HCT116 (cell line): Measurements from ENCODE around the gene C2orf81. TPM values are rescaled to one million over a fixed set of nuclear protein-coding genes. Genes with fewer than 3 reads are reported as not detected.

Source experiments
- ATAC-seq: fragments of 200-7000 bp; cut with Tn5 transposase; 2 replicates; pipeline ENCODE4 v1.9.1; 2020; ENCODE audit warnings: mild to moderate bottlenecking, moderate library complexity
- BruUV-seq: library from RNA; stranded (reverse); fragments of 400-500 nt; replicated peaks from 2 replicates; lab custom pipeline; 2021; lab: Mats Ljungman, UMichigan
- CTCF ChIA-PET: fragments of 300-600 bp; sonication (Branson Sonifier 250); formaldehyde crosslinking; loops from one replicate; lab custom pipeline; 2021; ENCODE audit warnings: antibody characterized with exemption; lab: Charles Lee
- POLR2A ChIA-PET: fragments of 300-600, 350-600 bp; sonication (Branson Sonifier 250); formaldehyde crosslinking; loops from one replicate; lab custom pipeline; 2021; ENCODE audit warnings: antibody characterized with exemption; lab: Charles Lee
- RAD21 ChIA-PET, 2 experiments: fragments of 300-600 bp; sonication (Branson Sonifier 250); formaldehyde crosslinking; loops; one replicate each; lab custom pipeline; 2023; ENCODE audit warnings: low total read pairs in 2 of 2; ENCODE audit not compliant: uncharacterized antibody in 2 of 2, unreplicated experiment in 2 of 2, low non-redundant PET in 1 of 2; lab: Charles Lee
- DNase-seq: peaks from one replicate; pipeline ENCODE4 v3.0.0-alpha.2; 2010; ENCODE audit warnings: low read depth, low spot score
- H2AFZ ChIP-seq: fragments of 200-600 bp; shearing (Covaris generic), sonication (generic); 2 replicates; pipeline ENCODE4 v1.6.1; 2017; ENCODE audit warnings: low read depth, mixed run types, mixed read lengths, antibody characterized with exemption, low read length; ENCODE audit not compliant: poor library complexity, severe bottlenecking
- H3K27ac ChIP-seq: 2 replicates; pipeline ENCODE4 v1.5.1; 2012; ENCODE audit warnings: low read depth, low read length
- H3K27me3 ChIP-seq: fragments of 200-600 bp; sonication (generic); 2 replicates; pipeline ENCODE4 v1.6.1; 2016; ENCODE audit warnings: mixed run types, low read length, mixed read lengths; ENCODE audit not compliant: insufficient read depth
- H3K36me3 ChIP-seq, 2 experiments: fragments of 200-500 bp in 1 of 2; fragments of 200-600 bp in 1 of 2; sonication (Bioruptor generic) in 1 of 2; sonication (generic) in 1 of 2; 2 replicates each; pipeline versions ENCODE4 v1.5.1 to v1.6.1; 2014 to 2016; ENCODE audit warnings: low read length in 2 of 2, inconsistent platforms in 1 of 2, mixed read lengths in 1 of 2, mixed run types in 1 of 2; ENCODE audit not compliant: insufficient read depth in 2 of 2, control insufficient read depth in 1 of 2
- H3K4me1 ChIP-seq, 2 experiments: fragments of 200-600 bp in 1 of 2; sonication (generic) in 1 of 2; 2 replicates each; pipeline versions ENCODE4 v1.5.1 to v1.6.1; 2012 to 2017; ENCODE audit warnings: low read length in 2 of 2, inconsistent platforms in 1 of 2, mild to moderate bottlenecking in 1 of 2, mixed read lengths in 1 of 2, mixed run types in 1 of 2, moderate library complexity in 1 of 2; ENCODE audit not compliant: insufficient read depth in 2 of 2, control insufficient read depth in 1 of 2
- H3K4me2 ChIP-seq: fragments of 200-600 bp; sonication (generic); 2 replicates; pipeline ENCODE4 v1.6.1; 2017; ENCODE audit warnings: mixed run types, low read length, mixed read lengths
- H3K4me3 ChIP-seq, 2 experiments: fragments of 200-600 bp in 1 of 2; sonication (generic) in 1 of 2; replicated peaks in 1 of 2; 2 replicates each; pipeline ENCODE4 v1.5.1; 2011 to 2016; ENCODE audit warnings: low read length in 2 of 2, control low read depth in 1 of 2, low read depth in 1 of 2, mild to moderate bottlenecking in 1 of 2, mixed read lengths in 1 of 2, mixed run types in 1 of 2
- H3K79me2 ChIP-seq: fragments of 200-600 bp; sonication (generic); 2 replicates; pipeline ENCODE4 v1.6.1; 2017; ENCODE audit warnings: mild to moderate bottlenecking, mixed run types, low read length, moderate library complexity, mixed read lengths; ENCODE audit not compliant: insufficient read depth
- H3K9ac ChIP-seq: fragments of 200-600 bp; sonication (generic); 2 replicates; pipeline ENCODE4 v1.6.1; 2016; ENCODE audit warnings: low read length, mixed read lengths
- H3K9me2 ChIP-seq: fragments of 200-600 bp; sonication (generic), shearing (Covaris generic); 2 replicates; pipeline ENCODE4 v1.6.1; 2017; ENCODE audit warnings: mixed run types, mild to moderate bottlenecking, moderate library complexity; ENCODE audit not compliant: insufficient read depth
- H3K9me3 ChIP-seq, 2 experiments: fragments of 200-500 bp in 1 of 2; fragments of 200-600 bp in 1 of 2; sonication (Bioruptor generic) in 1 of 2; sonication (generic) in 1 of 2; 2 replicates each; pipeline ENCODE4 v1.6.1; 2014 to 2017; ENCODE audit warnings: low read length in 2 of 2, mixed read lengths in 2 of 2, inconsistent platforms in 1 of 2, low read depth in 1 of 2, mild to moderate bottlenecking in 1 of 2, mixed run types in 1 of 2, moderate library complexity in 1 of 2; ENCODE audit not compliant: control insufficient read depth in 1 of 2, insufficient read depth in 1 of 2
- H4K20me1 ChIP-seq: fragments of 200-600 bp; sonication (generic), shearing (Covaris generic); 2 replicates; pipeline ENCODE4 v1.6.1; 2017; ENCODE audit warnings: mixed run types, mild to moderate bottlenecking, moderate library complexity; ENCODE audit not compliant: insufficient read depth
- CBX3 ChIP-seq: IDR thresholded peaks from 2 replicates; pipeline ENCODE4 v1.6.1; 2012; ENCODE audit warnings: low read depth
- CEBPB ChIP-seq: IDR thresholded peaks from 2 replicates; pipeline ENCODE4 v1.6.1; 2012; ENCODE audit warnings: low read depth
- CTCF ChIP-seq, 3 experiments: fragments of 200-600 bp in 1 of 3; sonication (generic) in 1 of 3; IDR thresholded peaks in 2 of 3; conservative IDR thresholded peaks in 1 of 3; 2 replicates each; pipeline ENCODE4 v1.5.1; 2012 to 2017; ENCODE audit warnings: low read depth in 2 of 3, low read length in 2 of 3, antibody characterized with exemption in 1 of 3, borderline replicate concordance in 1 of 3, control low read depth in 1 of 3, mild to moderate bottlenecking in 1 of 3, mixed read lengths in 1 of 3, mixed run types in 1 of 3, moderate library complexity in 1 of 3; ENCODE audit not compliant: insufficient read depth in 1 of 3
- EGR1 ChIP-seq: IDR thresholded peaks from 2 replicates; pipeline ENCODE4 v1.6.1; 2012; ENCODE audit warnings: low read depth
- ELF1 ChIP-seq: IDR thresholded peaks from 2 replicates; pipeline ENCODE4 v1.6.1; 2012; ENCODE audit warnings: low read depth, borderline replicate concordance
- EZH2 ChIP-seq: fragments of 200-600 bp; sonication (generic); IDR thresholded peaks from 2 replicates; pipeline ENCODE4 v1.6.1; 2017; ENCODE audit warnings: antibody characterized with exemption, mixed run types
- EZH2phosphoT487 ChIP-seq: fragments of 200-600 bp; IDR thresholded peaks from 2 replicates; pipeline ENCODE4 v1.6.1; 2018; ENCODE audit warnings: antibody characterized with exemption, borderline replicate concordance
- FOSL1 ChIP-seq: IDR thresholded peaks from 2 replicates; pipeline ENCODE4 v1.6.1; 2012; ENCODE audit warnings: low read depth
- MAX ChIP-seq: IDR thresholded peaks from 2 replicates; pipeline ENCODE4 v1.6.1; 2012
- POLR2AphosphoS5 ChIP-seq: IDR thresholded peaks from 2 replicates; pipeline ENCODE4 v1.6.1; 2011; ENCODE audit warnings: mild to moderate bottlenecking, low read depth, low read length, moderate library complexity
- RAD21 ChIP-seq: IDR thresholded peaks from 2 replicates; pipeline ENCODE4 v1.6.1; 2012; ENCODE audit warnings: low read depth, mild to moderate bottlenecking
- SIN3A ChIP-seq: IDR thresholded peaks from 2 replicates; pipeline ENCODE4 v1.6.1; 2012; ENCODE audit warnings: low read depth
- SP1 ChIP-seq: IDR thresholded peaks from 2 replicates; pipeline ENCODE4 v1.6.1; 2012; ENCODE audit warnings: low read depth
- SRF ChIP-seq: IDR thresholded peaks from 2 replicates; pipeline ENCODE4 v1.6.1; 2012; ENCODE audit warnings: low read depth
- TCF7L2 ChIP-seq: IDR thresholded peaks from 2 replicates; pipeline ENCODE4 v1.7.0; 2011; ENCODE audit warnings: borderline replicate concordance, inconsistent platforms; ENCODE audit not compliant: insufficient read depth, insufficient read length; ENCODE audit errors: extremely low read depth
- YY1 ChIP-seq: IDR thresholded peaks from 2 replicates; pipeline ENCODE4 v1.6.1; 2011; ENCODE audit warnings: low read length, low read depth, moderate library complexity, mild to moderate bottlenecking; ENCODE audit not compliant: insufficient replicate concordance; ENCODE audit errors: extremely low read depth
- ZNF274 ChIP-seq: fragments of 200-500 bp; sonication (Bioruptor generic); IDR thresholded peaks from 2 replicates; pipeline ENCODE4 v1.6.1; 2014; ENCODE audit warnings: mild to moderate bottlenecking, low read depth, low read length, inconsistent platforms
- intact Hi-C: fragments of 100-400 bp; cut with micrococcal nuclease; formaldehyde crosslinking; loops from 2 replicates; pipeline ENCODE4 v1.10.0; 2022
- total RNA-seq: library from RNA; stranded (reverse); gene quantifications from one replicate; pipeline ENCODE4 v1.2.1, GENCODE V29; 2021; ENCODE audit not compliant: unreplicated experiment
- TF ChIP-seq, protein P1 (sequence below): IDR thresholded peaks from 2 replicates; pipeline ENCODE4 v1.6.1; 2012
- TF ChIP-seq, protein P2 (sequence below): IDR thresholded peaks from 2 replicates; pipeline ENCODE4 v1.6.1; 2012; ENCODE audit warnings: low read depth
- TF ChIP-seq, protein P3 (sequence below): IDR thresholded peaks from 2 replicates; pipeline ENCODE4 v1.6.1; 2011; ENCODE audit warnings: mild to moderate bottlenecking, low read length, moderate library complexity; ENCODE audit not compliant: insufficient replicate concordance; ENCODE audit errors: extremely low read depth

The C2orf81 gene
- total RNA-seq, 1 experiment from 2014 or later, result 6.5 TPM

DNA sequence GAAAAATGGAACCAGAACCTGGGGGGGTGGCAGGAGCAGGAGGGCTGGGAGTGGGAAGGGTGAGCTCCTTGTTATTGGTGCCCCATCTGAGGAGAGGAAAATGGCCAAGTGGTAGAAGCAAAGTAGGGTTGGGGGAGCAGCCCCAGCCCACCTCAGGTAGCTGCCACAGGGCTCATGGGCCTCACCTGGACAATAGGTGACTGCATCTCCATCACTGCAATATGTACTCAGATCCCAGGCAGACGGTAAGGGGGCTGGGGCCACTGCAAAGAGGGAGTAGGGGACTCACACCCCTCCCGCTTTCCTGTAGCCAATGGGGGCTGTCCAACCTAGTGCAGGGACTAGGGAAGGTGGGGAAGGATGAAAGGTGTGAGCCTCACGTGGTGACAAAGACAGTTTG is 4.2 kb downstream of the C2orf81 start:
- no peaks in the 10 kb centered on the region for H3K27me3 ChIP-seq

More for the DNA sequence above, 4.2 kb downstream of the C2orf81 start:
- Histone ChIP-seq H3K4me2 (no peak overlapping the region), H3K79me2 (no peaks in the 10 kb centered on the region), H3K4me3 (no peak overlapping the region), H3K9me3 (no peaks in the 10 kb centered on the region), H4K20me1 (no peaks in the 10 kb centered on the region), H3K36me3 (no peaks in the 10 kb centered on the region), H3K27ac (no peak overlapping the region), H3K9ac (no peak overlapping the region), H3K9me2 (no peaks in the 10 kb centered on the region), H3K4me1 (peaks cover 0 to 18% of the 10 kb centered on the region in 2 experiments; a peak in 2 of 4 replicates)
- POLR2A ChIA-PET, result no interaction called here
- intact Hi-C loops, result no loop called here
- DNase-seq, result no peak
- BruUV-seq, result no TSS peak
- TF ChIP-seq MAX, result no peak
- no peak for TF ChIP-seq TCF7L2
- no peak for TF ChIP-seq SRF
- TF ChIP-seq, protein P1, sequence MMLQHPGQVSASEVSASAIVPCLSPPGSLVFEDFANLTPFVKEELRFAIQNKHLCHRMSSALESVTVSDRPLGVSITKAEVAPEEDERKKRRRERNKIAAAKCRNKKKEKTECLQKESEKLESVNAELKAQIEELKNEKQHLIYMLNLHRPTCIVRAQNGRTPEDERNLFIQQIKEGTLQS, result no peak
- TF ChIP-seq SP1, result no peak
- no peak for TF ChIP-seq FOSL1
- no peak for TF ChIP-seq CBX3
- TF ChIP-seq CEBPB, result no peak
- no peak for TF ChIP-seq CTCF (IDR thresholded peaks at IDR 0.05 in 2 of 3, conservative IDR thresholded peaks at IDR 0.05 in 1 of 3; ENCODE audit: borderline replicate concordance in 1 of 3, insufficient read depth in 1 of 3, low read depth in 2 of 3, low read length in 2 of 3)
- TF ChIP-seq, protein P2, sequence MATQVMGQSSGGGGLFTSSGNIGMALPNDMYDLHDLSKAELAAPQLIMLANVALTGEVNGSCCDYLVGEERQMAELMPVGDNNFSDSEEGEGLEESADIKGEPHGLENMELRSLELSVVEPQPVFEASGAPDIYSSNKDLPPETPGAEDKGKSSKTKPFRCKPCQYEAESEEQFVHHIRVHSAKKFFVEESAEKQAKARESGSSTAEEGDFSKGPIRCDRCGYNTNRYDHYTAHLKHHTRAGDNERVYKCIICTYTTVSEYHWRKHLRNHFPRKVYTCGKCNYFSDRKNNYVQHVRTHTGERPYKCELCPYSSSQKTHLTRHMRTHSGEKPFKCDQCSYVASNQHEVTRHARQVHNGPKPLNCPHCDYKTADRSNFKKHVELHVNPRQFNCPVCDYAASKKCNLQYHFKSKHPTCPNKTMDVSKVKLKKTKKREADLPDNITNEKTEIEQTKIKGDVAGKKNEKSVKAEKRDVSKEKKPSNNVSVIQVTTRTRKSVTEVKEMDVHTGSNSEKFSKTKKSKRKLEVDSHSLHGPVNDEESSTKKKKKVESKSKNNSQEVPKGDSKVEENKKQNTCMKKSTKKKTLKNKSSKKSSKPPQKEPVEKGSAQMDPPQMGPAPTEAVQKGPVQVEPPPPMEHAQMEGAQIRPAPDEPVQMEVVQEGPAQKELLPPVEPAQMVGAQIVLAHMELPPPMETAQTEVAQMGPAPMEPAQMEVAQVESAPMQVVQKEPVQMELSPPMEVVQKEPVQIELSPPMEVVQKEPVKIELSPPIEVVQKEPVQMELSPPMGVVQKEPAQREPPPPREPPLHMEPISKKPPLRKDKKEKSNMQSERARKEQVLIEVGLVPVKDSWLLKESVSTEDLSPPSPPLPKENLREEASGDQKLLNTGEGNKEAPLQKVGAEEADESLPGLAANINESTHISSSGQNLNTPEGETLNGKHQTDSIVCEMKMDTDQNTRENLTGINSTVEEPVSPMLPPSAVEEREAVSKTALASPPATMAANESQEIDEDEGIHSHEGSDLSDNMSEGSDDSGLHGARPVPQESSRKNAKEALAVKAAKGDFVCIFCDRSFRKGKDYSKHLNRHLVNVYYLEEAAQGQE, result no peak
- TF ChIP-seq, protein P3, sequence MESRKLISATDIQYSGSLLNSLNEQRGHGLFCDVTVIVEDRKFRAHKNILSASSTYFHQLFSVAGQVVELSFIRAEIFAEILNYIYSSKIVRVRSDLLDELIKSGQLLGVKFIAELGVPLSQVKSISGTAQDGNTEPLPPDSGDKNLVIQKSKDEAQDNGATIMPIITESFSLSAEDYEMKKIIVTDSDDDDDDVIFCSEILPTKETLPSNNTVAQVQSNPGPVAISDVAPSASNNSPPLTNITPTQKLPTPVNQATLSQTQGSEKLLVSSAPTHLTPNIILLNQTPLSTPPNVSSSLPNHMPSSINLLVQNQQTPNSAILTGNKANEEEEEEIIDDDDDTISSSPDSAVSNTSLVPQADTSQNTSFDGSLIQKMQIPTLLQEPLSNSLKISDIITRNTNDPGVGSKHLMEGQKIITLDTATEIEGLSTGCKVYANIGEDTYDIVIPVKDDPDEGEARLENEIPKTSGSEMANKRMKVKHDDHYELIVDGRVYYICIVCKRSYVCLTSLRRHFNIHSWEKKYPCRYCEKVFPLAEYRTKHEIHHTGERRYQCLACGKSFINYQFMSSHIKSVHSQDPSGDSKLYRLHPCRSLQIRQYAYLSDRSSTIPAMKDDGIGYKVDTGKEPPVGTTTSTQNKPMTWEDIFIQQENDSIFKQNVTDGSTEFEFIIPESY, result no peak
- TF ChIP-seq ELF1, result no peak
- TF ChIP-seq YY1, result no peak
- TF ChIP-seq ZNF274, result no peak
- TF ChIP-seq RAD21, result no peak
- TF ChIP-seq EZH2phosphoT487, result no peak
- no peak for TF ChIP-seq EGR1
- no peak for TF ChIP-seq POLR2AphosphoS5
- no peak for TF ChIP-seq EZH2
- no peak for TF ChIP-seq SIN3A
- TF ChIP-seq, all 23 proteins: peak for 0
- RAD21 ChIA-PET, result no interaction called here
- CTCF ChIA-PET, result no interaction called here
- no peak overlapping the region for H2AFZ ChIP-seq
- ATAC-seq, result no peak
